HL-60/S4 treated with retinoic acid at 250 ng/mL for 4 days and 3 days (cell line): ENCODE measurements around the gene CFAP65.

Experiments
- in situ Hi-C: fragments of 300-500 bp; cut with MboI; formaldehyde crosslinking; loops from 2 replicates; pipeline ENCODE4 v1.7.0; 2022; ENCODE audit warnings: low sequenced_read_pairs

Gene CFAP65

DNA sequence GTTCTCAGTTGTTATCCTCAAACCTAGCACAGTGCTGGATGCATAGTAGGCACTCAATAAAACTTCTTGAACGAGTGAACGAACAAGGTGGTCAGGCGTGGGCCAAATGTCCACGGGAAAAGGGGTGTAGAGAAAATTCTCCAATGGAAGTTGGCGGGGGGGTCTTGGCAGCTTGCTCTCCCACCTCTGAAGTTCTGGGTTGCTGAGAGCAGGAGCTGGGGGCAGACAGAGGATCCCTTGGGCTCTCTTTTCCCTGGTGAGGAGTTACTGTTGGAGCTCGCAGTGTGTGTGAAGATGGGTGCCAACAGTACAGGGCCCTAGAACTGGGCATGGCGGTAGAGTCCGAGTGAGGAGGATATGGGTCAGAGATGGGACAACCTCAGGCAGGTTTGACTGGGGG lies 45.8 kb downstream of the CFAP65 start:
- in situ Hi-C loops = no loop called here

DNA sequence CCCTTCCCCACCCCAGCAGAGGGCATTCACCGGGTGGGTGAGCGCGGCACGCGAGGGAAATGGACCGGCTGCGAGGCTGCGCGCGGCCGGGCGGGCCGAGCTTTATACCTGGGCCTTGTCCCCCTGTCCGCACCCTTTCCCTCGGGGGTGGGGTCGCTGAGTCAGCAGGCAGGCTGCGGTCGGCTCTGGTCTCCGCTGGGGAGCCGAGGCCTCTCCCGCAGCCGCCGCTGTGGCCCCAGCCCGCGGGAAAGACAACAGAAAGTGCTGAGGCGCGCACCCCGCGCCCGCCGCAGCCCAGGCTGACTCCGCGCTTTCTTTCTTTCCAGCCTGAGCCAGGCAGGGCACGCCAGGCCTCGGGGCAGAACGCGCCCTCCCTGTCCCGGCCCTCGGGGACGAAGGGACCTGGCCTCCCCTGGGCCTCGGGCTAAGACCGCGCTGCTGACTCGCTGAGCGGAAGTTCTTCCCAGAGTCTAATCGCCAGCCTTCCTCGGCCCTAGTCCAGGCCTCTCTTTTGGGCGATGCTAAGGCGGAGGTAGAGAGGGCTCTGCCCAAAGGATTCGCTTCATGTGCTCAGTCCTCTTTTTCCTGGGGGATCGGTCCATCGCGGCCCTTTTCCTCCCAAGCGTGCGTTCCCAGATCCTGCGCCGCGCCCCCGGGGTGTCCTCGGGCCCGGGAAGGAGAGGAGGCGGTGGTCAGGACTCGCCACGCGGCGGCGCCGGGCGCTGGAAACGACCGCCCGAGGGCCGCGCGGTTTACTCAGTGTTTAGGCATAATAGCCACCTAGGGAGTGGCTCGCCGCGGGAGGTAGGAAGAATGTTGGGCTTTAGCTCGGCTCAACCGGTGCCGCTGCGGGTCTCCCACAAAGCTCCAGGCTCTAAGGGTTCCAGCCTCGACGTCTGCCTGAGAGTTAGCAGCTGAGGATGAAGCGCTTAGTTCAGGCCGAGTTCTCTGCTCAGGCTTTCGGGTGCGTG lies 47.7 kb downstream of the CFAP65 start, which contains the start of gene CRYBA2:
TSS of gene CRYBA2 (minus strand) at position 78 of the 971 bp plus-strand sequence. CDS start 246 bp downstream, outside the sequence.
- in situ Hi-C loops = no loop called here

DNA sequence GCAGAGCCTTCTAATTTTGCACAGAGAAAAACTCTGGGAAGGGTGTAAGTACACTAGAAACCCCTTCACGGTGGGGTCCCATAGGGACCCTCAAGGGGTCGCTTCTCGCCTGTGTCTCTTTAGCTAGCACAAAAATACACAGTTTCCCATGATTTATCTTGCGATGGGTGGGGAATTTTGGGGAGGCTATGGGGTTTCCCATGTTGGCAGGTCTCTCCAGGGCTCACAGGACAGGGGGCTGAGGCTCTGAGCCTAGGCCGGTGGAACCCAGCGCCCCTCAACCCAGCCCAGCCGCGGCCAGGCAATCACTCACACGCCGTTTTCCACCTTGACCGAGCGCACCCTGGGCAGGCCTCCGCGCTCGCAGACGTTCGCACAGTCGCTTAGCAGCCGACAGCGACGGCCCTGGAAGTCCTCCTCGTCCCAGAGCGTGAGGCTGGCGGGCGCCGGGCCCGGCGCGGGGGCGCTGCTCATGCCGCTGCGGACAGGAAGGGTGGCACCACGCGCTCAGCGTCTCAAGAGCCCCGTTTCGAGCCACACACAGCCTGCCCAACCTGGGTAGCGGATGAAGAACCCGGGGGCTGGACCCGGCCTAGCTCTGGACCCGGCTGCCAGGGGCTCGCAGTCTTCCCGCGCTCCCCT lies 48.5 kb downstream of the CFAP65 start:
- in situ Hi-C loops = no loop called here

DNA sequence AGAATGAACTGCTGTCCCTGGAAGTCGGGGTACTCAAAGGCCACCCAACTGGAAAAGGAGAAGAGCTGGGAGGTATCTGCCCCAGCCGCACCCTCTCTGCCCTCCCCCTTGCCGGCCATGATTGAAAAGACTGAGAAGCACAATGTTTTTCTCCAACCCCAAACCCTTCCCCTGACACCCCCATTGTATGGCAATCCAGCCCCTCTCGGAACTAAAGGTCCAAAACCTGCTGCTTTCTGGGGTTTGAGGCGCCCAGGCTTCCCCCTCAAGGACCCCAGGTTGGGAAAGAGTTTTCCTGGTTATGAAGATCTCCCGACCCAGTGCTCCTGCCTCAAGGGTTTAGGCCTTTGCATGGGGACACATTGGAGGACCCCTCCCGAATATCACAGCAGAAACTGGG lies 49.1 kb downstream of the CFAP65 start:
- in situ Hi-C loops = no loop called here

DNA sequence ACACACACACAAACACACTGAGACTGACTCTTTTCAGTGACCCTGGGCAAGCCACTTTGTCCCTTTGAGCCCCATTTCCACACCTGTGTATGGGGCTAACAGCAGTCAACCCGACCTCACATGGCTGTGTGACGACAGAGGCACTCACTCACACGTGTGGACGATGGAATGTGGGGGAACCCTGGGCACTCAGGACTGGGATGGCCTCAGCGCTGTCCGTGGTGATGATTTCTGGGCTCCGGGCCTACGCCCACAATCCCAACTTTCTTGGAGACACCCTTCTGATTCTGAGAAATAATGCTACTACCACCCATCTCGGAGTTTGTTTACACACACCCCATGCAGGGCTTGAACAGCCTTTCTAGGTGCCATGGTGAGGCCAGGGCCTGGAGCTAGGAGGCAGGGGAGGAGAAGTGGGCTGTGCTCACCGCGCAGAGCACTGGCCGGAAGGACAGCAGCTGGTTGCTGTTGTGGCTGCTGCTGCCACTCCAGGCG lies 49.6 kb downstream of the CFAP65 start:
- in situ Hi-C loops = no loop called here

DNA sequence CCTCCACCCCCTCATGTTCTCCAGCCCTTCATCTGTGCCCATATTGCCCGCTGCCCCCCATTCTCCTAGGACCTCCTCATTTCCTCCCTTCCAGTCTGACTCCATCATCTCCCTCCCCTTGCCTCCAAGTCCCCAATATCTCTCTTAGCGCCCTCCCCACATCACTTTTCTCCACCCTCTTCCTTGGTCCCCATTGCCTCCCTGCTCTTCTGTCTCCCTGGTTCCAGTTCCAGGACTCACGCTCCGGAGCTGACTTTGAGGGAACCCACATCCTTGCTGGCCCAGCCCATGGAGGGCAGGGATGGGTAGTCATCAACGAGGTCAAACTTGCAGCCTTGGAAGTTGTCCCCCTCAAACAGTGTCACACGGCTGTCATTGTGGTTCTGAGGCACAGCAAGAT lies 50.7 kb downstream of the CFAP65 start:
- in situ Hi-C loops = no loop called here

DNA sequence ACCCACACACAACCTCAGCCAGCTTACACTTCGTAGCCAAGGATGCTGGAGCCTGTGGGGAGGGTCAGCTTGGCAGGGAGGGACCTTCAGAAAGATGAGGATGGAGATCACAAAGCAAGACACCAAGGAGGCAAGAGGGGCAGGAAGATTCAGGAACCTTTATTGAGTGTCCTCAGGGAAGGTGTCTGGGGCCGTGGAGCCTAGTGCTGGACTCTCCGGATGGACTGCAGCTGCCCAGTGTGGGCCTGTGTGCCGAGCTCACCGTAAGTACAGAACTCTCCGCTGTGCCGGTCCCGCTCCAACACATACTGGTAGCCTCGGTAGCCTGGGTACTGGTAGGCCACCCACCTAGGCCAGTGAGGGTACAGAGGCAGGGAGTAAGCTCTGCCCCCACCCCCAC lies 51.3 kb downstream of the CFAP65 start:
- in situ Hi-C loops = no loop called here

DNA sequence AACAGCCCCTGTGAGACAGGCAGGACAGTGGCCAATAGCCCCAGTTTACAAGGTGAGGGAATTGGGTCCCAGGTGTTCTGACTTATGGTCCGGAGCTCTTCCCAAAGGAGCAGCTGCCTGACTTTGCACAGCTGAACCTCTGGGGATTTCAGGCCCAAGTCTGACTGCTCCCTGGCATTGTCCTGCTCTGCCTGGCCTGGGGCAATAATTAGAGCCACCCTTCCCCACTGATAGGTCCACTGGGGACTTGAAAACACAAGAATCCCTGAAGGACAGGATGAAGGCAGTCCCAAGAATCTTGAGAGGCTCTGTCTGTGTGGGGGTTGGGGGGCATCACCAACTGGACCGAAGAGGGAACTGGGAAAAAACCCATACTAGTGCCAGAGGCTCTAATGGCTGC lies 52.7 kb downstream of the CFAP65 start:
- in situ Hi-C loops = no loop called here

DNA sequence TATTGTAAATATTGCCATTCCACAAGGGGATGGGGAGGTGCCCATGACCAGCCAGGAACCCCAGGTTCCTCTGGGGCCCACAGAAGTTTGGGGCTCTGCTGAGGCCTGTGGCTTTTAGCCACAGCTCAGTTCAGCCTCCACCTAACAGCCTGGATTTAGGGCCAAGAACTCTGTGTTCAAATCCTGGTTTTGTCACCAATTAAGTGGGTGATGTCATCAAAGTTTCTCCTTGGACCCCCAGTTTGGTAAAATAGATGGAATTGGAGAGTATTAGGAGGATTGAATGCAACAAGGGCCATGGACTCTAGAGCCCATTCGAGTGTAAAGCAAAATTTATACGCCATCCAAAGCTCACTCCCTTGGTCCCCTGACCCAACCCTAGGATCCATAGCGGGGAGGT lies 53.2 kb downstream of the CFAP65 start:
- in situ Hi-C loops = no loop called here

DNA sequence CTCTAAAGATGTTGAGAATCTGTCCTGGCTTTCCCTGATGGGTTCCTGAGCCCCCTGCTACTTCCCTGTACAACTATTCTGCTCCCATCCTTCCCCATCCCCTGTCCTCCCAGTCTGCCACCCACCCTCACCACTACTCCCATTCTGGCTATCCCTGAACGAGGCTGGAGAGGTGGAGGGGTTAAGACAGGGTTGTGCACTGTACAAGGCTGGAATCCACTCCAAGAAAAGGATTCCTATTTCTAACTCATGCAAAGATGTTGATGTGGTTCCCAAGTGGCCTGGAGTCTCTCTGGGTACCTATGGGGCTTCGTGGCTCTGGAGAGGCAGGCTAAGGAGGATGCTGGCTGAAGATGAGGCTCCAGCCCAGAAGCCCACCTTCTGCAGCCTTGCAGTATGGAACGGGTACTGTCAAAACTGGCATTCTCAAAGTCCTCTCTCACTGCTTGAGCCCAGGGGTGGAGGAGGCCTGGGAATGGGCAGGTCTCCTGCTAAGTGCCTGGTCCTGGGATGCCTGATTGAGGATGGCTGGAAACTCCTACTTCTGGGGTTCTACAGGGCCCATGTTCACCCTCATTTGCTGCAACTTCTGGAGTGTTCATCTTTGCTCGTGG lies 55.1 kb downstream of the CFAP65 start:
- in situ Hi-C loops = no loop called here

DNA sequence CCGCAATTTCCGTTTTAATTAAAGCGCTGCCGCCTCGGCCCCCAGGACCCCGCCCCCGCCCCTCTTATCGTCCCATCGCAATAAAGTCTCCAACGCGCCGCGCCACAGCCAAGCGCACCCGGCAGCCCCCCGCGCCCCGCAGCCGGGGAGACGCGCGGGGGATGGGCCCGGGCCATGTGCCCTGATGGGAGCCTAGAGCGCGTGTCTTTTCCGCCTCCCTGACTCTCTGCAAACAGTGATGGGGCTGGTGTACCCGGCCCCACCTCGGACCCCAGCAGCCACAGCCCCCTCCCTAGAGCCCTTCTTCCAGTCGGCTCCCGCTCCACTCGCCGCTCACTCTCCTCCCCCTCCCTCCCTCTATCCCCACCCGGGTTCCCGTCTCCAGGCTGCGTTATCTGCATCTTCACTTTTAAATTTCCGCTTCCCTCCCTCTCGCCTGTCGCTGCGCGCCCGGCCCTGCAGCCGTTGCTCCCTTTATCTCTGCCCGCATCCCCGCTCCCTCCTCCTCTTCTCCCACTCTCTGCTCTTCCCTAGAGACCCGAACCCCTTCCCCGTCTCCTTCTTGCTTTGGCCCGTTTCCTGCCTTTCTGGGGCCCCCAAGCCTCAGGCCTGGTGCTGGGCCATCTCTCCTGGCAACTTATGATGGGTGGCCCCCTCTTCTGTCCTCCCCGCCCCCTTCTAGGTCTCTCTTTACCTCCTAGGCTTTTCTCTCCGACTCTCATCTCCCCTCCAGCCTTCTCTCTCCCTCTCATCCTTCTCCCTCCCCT lies 55.8 kb downstream of the CFAP65 start:
- in situ Hi-C loops = no loop called here

DNA sequence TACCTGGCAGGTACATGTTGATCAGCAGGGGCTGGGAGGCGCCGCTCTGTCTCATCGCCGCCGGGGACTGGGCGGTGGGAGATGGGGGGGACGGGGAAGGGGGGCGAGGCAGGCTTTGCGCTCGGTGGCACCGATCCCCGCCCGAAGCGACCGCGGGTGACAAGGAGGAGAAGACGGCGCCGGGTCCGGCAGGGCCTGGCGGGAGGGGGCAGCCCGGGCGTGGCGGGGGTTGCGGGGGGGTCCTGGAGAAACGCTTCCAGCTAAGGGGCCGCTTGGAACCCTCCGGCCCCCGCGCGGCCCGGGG lies 56.3 kb downstream of the CFAP65 start, which contains the start of gene FEV:
TSS of gene FEV (minus strand) at position 164 of the 304 bp plus-strand sequence. CDS start at position 55, 109 bp downstream.
- in situ Hi-C loops = no loop called here

DNA sequence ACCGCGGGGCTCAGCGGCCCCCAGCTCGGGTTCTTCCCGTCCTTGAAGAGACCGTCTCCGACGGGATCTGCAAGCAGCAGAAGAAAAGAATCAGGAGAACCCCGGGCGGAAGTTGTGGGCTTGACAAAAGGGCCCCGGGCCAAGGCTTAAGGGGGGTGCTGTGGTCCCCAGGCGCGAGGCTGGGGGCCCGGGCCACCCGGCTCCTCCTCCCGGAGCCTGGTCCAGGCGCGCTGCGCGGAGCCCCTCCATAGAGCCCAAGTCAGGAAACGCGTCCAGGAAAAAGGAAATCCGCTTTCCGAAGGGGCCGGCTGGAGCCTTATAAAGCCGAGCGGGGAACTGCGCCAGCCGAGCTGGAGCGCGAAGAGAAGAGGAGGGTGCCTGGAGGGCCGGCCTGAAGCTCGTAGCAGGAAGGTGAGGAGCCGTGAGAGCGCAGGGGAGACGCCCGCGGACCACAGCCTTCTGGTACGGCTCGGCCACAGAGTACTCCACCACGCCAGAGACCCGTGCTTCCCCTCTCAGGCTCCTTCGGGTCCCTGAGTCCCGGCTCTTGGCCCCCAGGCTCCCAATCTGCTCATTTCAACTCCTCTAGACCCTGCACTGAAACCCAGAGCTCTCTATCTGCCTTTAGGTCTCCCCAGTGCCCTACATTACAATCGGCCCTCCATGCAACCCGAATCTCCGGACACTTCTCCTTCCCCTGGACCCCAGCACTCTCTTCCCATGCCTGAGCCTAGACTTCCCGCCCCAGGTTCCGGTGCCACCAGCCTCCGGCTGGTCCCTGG lies 56.9 kb downstream of the CFAP65 start:
- in situ Hi-C loops = no loop called here

DNA sequence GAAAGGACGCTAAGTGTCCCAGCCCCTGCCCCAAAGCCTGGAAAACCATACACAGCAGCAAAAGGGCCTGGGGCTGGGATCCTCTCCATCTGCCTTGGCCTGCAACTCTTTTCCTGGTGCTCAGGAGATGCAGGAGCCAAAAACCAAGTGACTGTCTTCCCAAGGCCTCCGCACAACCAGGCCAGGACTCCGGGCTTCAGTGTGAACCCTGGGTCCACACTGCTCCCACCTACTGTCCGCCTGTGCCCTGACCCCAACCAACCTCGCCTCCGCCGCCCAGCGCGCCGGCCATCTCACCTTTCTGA lies 57.4 kb downstream of the CFAP65 start:
- in situ Hi-C loops = no loop called here

DNA sequence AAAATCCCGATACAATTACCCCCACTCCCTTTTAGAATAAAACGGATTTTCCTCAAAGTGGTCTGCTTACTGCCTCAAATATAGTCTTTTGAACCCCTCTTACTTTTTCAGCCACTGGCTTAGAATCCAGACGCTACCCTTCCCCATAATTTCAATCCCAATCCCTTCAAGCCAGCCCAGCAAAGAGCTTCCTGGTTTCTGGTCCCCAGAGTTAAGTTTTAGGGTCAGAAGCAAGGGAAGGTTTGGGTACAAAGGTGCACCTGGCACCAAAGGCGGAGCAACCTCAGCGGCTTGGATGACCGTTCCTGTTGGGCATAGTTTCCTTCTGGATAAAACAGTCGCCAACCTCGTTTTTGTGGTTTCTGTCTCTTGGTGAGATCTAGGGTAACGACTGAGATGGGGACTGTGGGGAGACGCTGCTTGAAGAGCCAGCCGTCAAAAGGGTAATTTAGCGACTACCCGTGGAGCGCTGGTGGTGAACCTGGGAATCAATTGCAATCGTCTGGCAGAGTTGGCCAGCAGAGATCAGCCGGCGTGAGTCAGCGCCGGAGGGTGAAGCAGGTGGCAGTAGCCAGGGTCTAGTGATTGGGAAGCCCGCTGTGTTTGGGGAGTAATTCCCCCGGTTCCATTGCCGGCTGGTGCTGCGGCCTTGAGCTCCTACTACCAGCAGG lies 57.9 kb downstream of the CFAP65 start:
- in situ Hi-C loops = no loop called here

DNA sequence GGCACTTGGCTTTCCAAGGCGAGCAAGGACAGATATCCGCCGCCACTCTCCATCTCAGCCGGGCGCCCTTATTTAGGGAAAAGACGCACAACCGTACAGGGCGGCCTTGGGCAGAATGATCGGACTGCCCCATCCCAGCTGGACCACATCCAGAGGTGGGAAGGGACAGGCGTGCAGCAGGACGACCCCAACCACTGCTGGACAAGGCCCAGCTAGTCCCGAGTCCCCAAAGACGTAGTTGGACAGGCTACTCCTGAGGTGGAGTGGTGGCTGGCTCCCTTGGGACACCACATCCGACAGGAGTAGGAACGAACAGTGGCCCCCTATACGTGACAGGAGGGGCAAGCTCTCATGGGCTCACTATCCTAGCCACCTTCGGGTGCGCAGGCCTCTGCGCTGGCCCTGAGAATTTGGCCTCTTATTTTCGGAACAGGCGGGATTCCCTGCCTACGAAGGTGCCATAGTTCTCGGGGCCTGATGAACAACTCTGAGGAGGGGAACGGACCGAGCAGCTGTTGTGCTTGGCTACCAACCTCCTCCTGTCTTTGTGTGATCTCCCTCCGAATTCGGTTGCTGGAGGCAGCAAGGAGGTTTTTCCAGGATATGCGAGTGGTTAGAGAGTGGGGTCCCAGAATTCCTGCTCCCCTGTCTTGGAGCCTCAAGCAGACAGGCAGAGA lies 58.6 kb downstream of the CFAP65 start:
- in situ Hi-C loops = no loop called here

DNA sequence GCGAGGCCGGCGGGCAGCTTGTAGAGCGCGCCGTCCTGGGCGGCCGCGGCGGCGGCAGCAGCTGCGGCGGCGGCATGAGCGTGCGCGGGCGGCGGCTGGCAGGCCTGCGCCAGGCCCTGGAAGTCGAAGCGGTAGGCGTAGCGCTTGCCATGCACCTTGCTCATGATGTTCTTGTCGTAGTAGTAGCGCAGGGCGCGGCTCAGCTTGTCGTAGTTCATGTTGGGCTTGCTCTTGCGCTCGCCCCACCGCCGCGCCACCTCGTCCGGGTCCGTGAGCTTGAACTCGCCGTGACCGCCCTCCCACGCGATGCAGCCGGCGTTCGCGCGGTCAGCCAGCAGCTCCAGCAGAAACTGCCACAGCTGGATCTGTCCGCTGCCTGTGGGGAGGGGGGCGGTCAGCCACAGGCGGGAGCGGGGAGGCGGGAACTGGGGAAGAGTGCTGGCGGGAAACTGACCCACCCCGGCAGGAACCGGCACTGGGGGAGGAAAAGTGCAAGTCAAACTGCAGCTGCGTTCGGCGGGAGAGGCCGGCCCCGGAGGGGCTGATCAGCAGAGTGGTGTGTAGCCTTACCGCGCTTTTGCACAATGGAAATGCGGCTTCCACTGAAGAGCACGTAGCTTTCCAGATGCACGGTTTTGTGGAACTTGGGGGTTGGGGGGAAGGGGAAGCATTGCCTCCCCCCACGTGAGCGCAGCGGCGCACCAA lies 59.3 kb downstream of the CFAP65 start:
- in situ Hi-C loops = no loop called here

DNA sequence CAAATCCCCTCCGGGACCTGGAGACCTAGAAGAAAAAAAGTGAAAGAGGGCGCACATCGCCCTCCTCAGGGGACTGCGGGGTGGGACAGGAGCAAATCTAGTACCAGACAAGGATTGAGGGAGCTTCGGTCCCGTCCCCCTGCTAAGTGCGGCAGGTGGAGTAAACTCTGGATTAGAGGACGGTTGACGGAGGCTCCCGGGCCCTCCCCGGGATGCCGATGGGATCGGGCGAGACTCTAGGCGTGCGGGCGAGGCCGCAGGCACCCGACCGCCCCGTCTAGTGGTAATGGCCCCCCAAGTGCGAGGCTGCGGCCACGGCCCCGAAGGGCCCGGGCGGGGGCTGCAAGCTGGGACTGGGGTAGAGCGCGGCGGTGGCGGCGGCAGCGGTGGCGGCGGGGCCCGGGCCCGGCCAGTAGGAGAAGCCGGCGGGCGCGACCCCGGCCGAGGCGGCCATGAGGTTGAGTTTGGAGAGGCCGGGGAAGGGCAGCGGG lies 59.9 kb downstream of the CFAP65 start:
- in situ Hi-C loops = no loop called here
